SU-DHL-6 (cell line): Measurements from ENCODE around the gene SPAG8.

Experiments
- H2AFZ ChIP-seq: fragments of 200-600 bp; sonication (generic); 2 replicates; pipeline ENCODE4 v1.6.1; 2014; ENCODE audit warnings: low read depth, mild to moderate bottlenecking, moderate library complexity, mixed read lengths, antibody characterized with exemption, low read length; ENCODE audit not compliant: severe bottlenecking
- H3F3A ChIP-seq: fragments of 200-600 bp; shearing (Covaris generic); 2 replicates; pipeline ENCODE4 v1.6.0; 2016; ENCODE audit warnings: antibody characterized with exemption, mild to moderate bottlenecking; ENCODE audit not compliant: insufficient read depth
- H3K27ac ChIP-seq: fragments of 200-600 bp; sonication (generic); 2 replicates; pipeline ENCODE4 v1.5.1; 2016; ENCODE audit warnings: low read depth, mild to moderate bottlenecking, low read length, moderate library complexity, mixed read lengths
- H3K27me3 ChIP-seq: fragments of 200-600 bp; sonication (generic), shearing (Covaris generic); 2 replicates; pipeline ENCODE4 v1.6.0; 2014; ENCODE audit warnings: mild to moderate bottlenecking, low read length
- H3K36me3 ChIP-seq: fragments of 200-600 bp; sonication (generic); 2 replicates; pipeline ENCODE4 v1.6.1; 2014; ENCODE audit warnings: mild to moderate bottlenecking, low read length, mixed read lengths
- H3K4me2 ChIP-seq: fragments of 300-600, 200-600 bp; shearing (Covaris generic), sonication (generic); 2 replicates; pipeline ENCODE4 v1.6.0; 2014; ENCODE audit warnings: low read length, low read depth, mild to moderate bottlenecking; ENCODE audit not compliant: poor library complexity, severe bottlenecking
- H3K4me3 ChIP-seq: fragments of 200-600 bp; sonication (generic); 2 replicates; pipeline ENCODE4 v1.5.1; 2014; ENCODE audit warnings: antibody characterized with exemption, low read length, mild to moderate bottlenecking, mixed read lengths; ENCODE audit not compliant: insufficient read depth, poor library complexity, severe bottlenecking
- H3K79me2 ChIP-seq: fragments of 200-600 bp; sonication (generic); 2 replicates; pipeline ENCODE4 v1.6.1; 2014; ENCODE audit warnings: mild to moderate bottlenecking, low read length, moderate library complexity; ENCODE audit not compliant: insufficient read depth
- H3K9ac ChIP-seq: fragments of 200-600 bp; sonication (generic); 2 replicates; pipeline ENCODE4 v1.7.0; 2014; ENCODE audit warnings: mild to moderate bottlenecking, low read length
- H3K9me2 ChIP-seq: fragments of 200-600 bp; sonication (generic); replicated peaks from 2 replicates; pipeline ENCODE4 v1.6.1; 2014; ENCODE audit warnings: low read length; ENCODE audit not compliant: insufficient read depth
- H3K9me3 ChIP-seq: fragments of 200-600 bp; sonication (generic); 2 replicates; pipeline ENCODE4 v1.6.1; 2014; ENCODE audit warnings: low read length, mixed read lengths; ENCODE audit not compliant: insufficient read depth
- H4K20me1 ChIP-seq: fragments of 200-600 bp; sonication (generic); 2 replicates; pipeline ENCODE4 v1.6.1; 2014; ENCODE audit warnings: low read depth, mild to moderate bottlenecking, antibody characterized with exemption, low read length, moderate library complexity, mixed read lengths
- CTCF ChIP-seq: fragments of 200-600 bp; sonication (generic); IDR thresholded peaks from one replicate; pipeline ENCODE4 v1.5.1; 2017; ENCODE audit warnings: antibody characterized with exemption, mild to moderate bottlenecking, low read length, moderate library complexity; ENCODE audit not compliant: insufficient read depth, poor library complexity, severe bottlenecking
- EZH2phosphoT487 ChIP-seq: fragments of 200-600 bp; sonication (generic), shearing (Covaris generic); conservative IDR thresholded peaks from 2 replicates; pipeline ENCODE4 v1.6.1; 2018; ENCODE audit warnings: mild to moderate bottlenecking, antibody characterized with exemption, low read length, moderate library complexity, mixed read lengths

The SPAG8 gene

GRCh38 chr9:35776018-35776417 lies 36.0 kb downstream of the SPAG8 start:
- no peaks in the 10 kb centered on the region for H3K9me2 ChIP-seq
- no peaks in the 10 kb centered on the region for H4K20me1 ChIP-seq
- H3K27me3 ChIP-seq, result no peaks in the 10 kb centered on the region
- no peaks in the 10 kb centered on the region for H3K79me2 ChIP-seq
- peak overlapping the region; percentile 3 for H3K4me2 ChIP-seq
- no peaks in the 10 kb centered on the region for H3K9me3 ChIP-seq
- peak overlapping the region; percentile 23; the same call in 1 of the 2 replicates for H3K27ac ChIP-seq
- H3K9ac ChIP-seq, result no peak overlapping the region
- TF ChIP-seq EZH2phosphoT487 (no peak), CTCF (no peak)
- H3K36me3 ChIP-seq, result no peaks in the 10 kb centered on the region
- H3K4me3 ChIP-seq, result no peak overlapping the region
- no peak overlapping the region for H2AFZ ChIP-seq
- H3F3A ChIP-seq, result no peaks in the 10 kb centered on the region

GRCh38 chr9:35774907-35775635 lies 37.0 kb downstream of the SPAG8 start:
- no peaks in the 10 kb centered on the region for H3K27me3 ChIP-seq
- H3K79me2 ChIP-seq, result no peaks in the 10 kb centered on the region
- no peaks in the 10 kb centered on the region for H3K36me3 ChIP-seq
- H3K4me2 ChIP-seq, result no peak overlapping the region
- H3K27ac ChIP-seq, result no peak overlapping the region
- no peak overlapping the region for H3K9ac ChIP-seq
- no peaks in the 10 kb centered on the region for H3K9me2 ChIP-seq
- no peaks in the 10 kb centered on the region for H3F3A ChIP-seq
- H2AFZ ChIP-seq, result no peak overlapping the region
- no peaks in the 10 kb centered on the region for H3K9me3 ChIP-seq
- TF ChIP-seq CTCF (no peak), EZH2phosphoT487 (no peak)
- no peak overlapping the region for H3K4me3 ChIP-seq
- no peaks in the 10 kb centered on the region for H4K20me1 ChIP-seq

GRCh38 chr9:35771943-35772342 lies 40.1 kb downstream of the SPAG8 start:
- H3K79me2 ChIP-seq, result no peaks in the 10 kb centered on the region

More at GRCh38 chr9:35771943-35772342, 40.1 kb downstream of the SPAG8 start:
- Histone ChIP-seq H3F3A (no peaks in the 10 kb centered on the region), H3K27me3 (no peaks in the 10 kb centered on the region), H3K4me2 (no peak overlapping the region), H3K4me3 (no peak overlapping the region), H3K36me3 (no peaks in the 10 kb centered on the region), H3K9me3 (no peaks in the 10 kb centered on the region), H2AFZ (no peak overlapping the region), H4K20me1 (no peaks in the 10 kb centered on the region), H3K9ac (no peak overlapping the region), H3K27ac (no peak overlapping the region), H3K9me2 (no peaks in the 10 kb centered on the region)
- no peak for TF ChIP-seq CTCF
- TF ChIP-seq EZH2phosphoT487, result no peak
